PFSK-1 (cell line): Measurements from ENCODE around the gene RAD23B.

Experiments
- SIN3A ChIP-seq: IDR thresholded peaks from 2 replicates; pipeline ENCODE4 v1.6.1; 2012; ENCODE audit warnings: mild to moderate bottlenecking, low read length, moderate library complexity, borderline replicate concordance; ENCODE audit not compliant: insufficient read depth
- TAF1 ChIP-seq: IDR thresholded peaks from 2 replicates; pipeline ENCODE4 v1.6.1; 2012; ENCODE audit warnings: low read length, control low read depth, borderline replicate concordance; ENCODE audit not compliant: insufficient read depth
- TF ChIP-seq, protein P1 (sequence below), 2 experiments: IDR thresholded peaks; 2 replicates each; pipeline versions ENCODE4 v1.6.1 to v1.8.0; 2011 to 2012; ENCODE audit warnings: low read depth in 2 of 2, low read length in 2 of 2, control low read depth in 1 of 2, inconsistent platforms in 1 of 2, mild to moderate bottlenecking in 1 of 2, moderate library complexity in 1 of 2; ENCODE audit not compliant: insufficient read depth in 1 of 2

GRCh38 chr9:107358986-107359385 is 75.9 kb downstream of the RAD23B start:
- no peak for TF ChIP-seq TAF1
- TF ChIP-seq, protein P1, sequence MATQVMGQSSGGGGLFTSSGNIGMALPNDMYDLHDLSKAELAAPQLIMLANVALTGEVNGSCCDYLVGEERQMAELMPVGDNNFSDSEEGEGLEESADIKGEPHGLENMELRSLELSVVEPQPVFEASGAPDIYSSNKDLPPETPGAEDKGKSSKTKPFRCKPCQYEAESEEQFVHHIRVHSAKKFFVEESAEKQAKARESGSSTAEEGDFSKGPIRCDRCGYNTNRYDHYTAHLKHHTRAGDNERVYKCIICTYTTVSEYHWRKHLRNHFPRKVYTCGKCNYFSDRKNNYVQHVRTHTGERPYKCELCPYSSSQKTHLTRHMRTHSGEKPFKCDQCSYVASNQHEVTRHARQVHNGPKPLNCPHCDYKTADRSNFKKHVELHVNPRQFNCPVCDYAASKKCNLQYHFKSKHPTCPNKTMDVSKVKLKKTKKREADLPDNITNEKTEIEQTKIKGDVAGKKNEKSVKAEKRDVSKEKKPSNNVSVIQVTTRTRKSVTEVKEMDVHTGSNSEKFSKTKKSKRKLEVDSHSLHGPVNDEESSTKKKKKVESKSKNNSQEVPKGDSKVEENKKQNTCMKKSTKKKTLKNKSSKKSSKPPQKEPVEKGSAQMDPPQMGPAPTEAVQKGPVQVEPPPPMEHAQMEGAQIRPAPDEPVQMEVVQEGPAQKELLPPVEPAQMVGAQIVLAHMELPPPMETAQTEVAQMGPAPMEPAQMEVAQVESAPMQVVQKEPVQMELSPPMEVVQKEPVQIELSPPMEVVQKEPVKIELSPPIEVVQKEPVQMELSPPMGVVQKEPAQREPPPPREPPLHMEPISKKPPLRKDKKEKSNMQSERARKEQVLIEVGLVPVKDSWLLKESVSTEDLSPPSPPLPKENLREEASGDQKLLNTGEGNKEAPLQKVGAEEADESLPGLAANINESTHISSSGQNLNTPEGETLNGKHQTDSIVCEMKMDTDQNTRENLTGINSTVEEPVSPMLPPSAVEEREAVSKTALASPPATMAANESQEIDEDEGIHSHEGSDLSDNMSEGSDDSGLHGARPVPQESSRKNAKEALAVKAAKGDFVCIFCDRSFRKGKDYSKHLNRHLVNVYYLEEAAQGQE (IDR thresholded peaks at IDR 0.05; ENCODE audit: insufficient read depth in 1 of 2, low read depth in 2 of 2, low read length in 2 of 2), result no peak
- TF ChIP-seq SIN3A, result no peak
